Stimulated activated CD4-positive, alpha-beta T cell treated with anti-CD3 and anti-CD28 coated beads, Interleukin-12 subunit alpha, Interleukin-12 subunit beta, amount 100 ng/mL, for 4 hours (primary cell): ENCODE data around the gene KDM1A.
A peak's percentile ranks its signal among the peaks of the same experiment; 100 is the strongest.

Experiments
- DNase-seq: peaks from one replicate; pipeline ENCODE4 v3.0.0-alpha.2; 2020

KDM1A gene

GRCh38 chr1:23018661-23019093, 591 bp upstream of the KDM1A start:
- no peak for DNase-seq

- DNase-seq, result peak; percentile 13
Observed at GRCh38 chr1:23019863-23020625, 776 bp downstream of the KDM1A start.

- no peak for DNase-seq
Observed at GRCh38 chr1:23020706-23021405, 1.6 kb downstream of the KDM1A start.

- no peak for DNase-seq
Observed at GRCh38 chr1:23021834-23022233, 2.6 kb downstream of the KDM1A start.

- DNase-seq, result no peak
Observed at GRCh38 chr1:23023174-23023845, 4.0 kb downstream of the KDM1A start.

GRCh38 chr1:23026568-23026967, 7.3 kb downstream of the KDM1A start:
- no peak for DNase-seq

GRCh38 chr1:23027352-23027907, 8.2 kb downstream of the KDM1A start:
- no peak for DNase-seq

- DNase-seq, result no peak
Observed at GRCh38 chr1:23029337-23029736, 10.1 kb downstream of the KDM1A start.

GRCh38 chr1:23035823-23036452, 16.7 kb downstream of the KDM1A start:
- DNase-seq, result no peak

GRCh38 chr1:23037081-23037740, 17.9 kb downstream of the KDM1A start:
- DNase-seq, result no peak

GRCh38 chr1:23039308-23039826, 20.1 kb downstream of the KDM1A start:
- no peak for DNase-seq

GRCh38 chr1:23040509-23040908, 21.2 kb downstream of the KDM1A start:
- no peak for DNase-seq

GRCh38 chr1:23044035-23044434, 24.8 kb downstream of the KDM1A start:
- no peak for DNase-seq

GRCh38 chr1:23050201-23050600, 30.9 kb downstream of the KDM1A start:
- no peak for DNase-seq

- no peak for DNase-seq
Observed at GRCh38 chr1:23051290-23051909, 32.1 kb downstream of the KDM1A start.

GRCh38 chr1:23057301-23057700, 38.0 kb downstream of the KDM1A start:
- no peak for DNase-seq

- no peak for DNase-seq
Observed at GRCh38 chr1:23062271-23062670, 43.0 kb downstream of the KDM1A start.

GRCh38 chr1:23065385-23065784, 46.1 kb downstream of the KDM1A start:
- DNase-seq, result no peak

- DNase-seq, result no peak
Observed at GRCh38 chr1:23066075-23066474, 46.8 kb downstream of the KDM1A start.

GRCh38 chr1:23069149-23069548, 49.9 kb downstream of the KDM1A start:
- no peak for DNase-seq

- no peak for DNase-seq
Observed at GRCh38 chr1:23069675-23070074, 50.4 kb downstream of the KDM1A start.

- DNase-seq, result no peak
Observed at GRCh38 chr1:23074012-23074411, 54.7 kb downstream of the KDM1A start.
